ENCODE measurements around the gene CHST11.

The CHST11 gene

DNA sequence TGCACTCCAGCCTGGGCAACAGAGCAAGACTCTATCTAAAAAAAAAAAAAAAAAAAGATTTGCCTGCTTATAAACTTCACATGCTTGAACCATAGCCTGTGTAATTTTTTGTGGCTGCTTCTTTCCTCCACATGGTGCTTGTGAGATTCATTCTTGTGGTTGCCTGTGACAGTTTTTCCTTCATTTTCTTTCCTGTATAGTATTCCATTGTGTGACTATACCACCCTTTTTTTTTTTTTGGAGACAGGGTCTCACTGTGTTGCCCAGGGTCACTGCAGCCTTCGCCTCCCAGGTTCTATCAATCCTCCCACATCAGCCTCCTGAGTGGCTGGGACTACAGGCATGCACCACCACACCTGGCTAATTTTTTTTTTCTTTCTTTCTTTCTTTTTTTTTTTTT lies 22.6 kb upstream of the CHST11 start:
- DNase-seq = no peak

- DNase-seq = no peak
These were observed 21.6 kb upstream of the CHST11 start for GRCh38 chr12:104435175-104435574.

- no peak for DNase-seq
These were observed 21.0 kb upstream of the CHST11 start for GRCh38 chr12:104435765-104436164.

DNA sequence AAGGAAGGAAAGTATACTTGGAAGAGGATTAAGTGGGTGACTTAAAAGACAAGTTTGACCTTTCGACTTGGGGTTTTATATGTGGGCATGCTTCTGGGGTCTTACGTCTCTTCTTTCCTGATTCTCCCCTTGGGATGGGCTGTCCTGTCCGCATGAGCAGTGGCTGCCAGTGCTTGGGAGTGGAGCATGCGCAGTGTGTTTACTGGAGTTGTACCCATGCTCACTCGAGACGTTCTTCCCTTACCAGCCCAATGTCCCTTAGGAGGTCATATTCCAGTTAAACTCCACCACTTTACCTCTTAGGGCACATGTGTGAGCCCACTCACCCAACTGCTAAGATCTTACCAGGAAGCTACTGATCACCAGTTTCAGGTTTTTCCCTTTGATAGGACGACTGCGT lies 20.0 kb upstream of the CHST11 start:
- no peak for DNase-seq

DNA sequence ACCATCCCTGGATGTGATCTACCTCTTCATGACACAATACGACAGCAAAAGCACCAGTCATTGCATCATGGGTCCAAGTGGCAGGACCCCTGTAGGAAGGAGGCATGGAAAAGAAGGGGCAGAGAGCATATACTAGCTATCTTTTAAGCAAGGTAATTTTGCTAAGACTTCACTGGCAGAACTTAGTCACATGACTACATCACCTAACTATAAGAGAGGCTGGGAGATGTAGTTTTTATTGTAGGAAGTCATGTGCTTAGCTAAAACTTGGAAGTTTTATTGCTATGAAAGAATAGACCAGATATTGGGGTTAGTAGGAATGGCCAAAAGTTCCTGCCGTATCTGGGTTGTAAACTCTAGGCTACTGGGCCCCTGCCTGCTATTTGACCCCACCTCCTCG lies 18.6 kb upstream of the CHST11 start:
- DNase-seq = no peak

DNA sequence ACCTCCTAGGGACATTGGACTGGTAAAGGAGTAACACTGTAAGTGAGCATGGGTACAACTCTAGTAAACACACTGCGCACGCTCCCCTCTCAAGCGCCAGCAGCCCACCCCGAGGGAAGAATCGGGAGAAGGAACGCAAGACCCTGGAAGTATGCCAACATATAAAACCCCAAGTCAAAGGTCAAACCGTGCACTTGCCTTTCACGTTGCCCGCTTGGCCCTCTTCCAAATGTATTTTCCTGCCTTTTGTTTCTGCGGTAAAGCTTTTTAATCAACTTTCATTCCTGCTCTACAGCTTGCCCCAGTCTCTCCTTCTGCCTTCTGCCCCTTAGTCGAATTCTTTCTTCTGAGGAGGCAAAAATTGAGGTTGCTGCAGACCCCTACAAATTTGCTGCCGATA lies 17.6 kb upstream of the CHST11 start:
- no peak for DNase-seq

DNA sequence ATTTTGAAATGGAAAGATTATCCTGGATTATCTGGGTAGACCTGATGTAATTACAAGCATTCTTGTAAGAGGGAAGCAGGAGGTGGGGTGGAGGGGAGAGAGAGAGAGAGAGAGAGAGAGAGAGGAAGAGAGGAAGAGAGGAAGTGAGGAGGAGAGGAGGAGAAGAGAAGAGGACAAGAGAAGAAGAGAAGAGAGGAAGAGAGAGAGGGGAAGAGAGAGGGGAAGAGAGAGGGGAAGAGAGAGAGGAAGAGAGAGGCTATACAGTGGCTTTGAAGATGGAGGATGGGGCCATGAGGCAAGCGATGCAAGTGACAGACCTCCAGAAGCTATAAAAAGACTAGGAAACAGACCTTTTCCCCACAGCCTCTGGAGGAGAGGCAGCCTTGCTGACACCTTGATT lies 13.7 kb upstream of the CHST11 start:
- DNase-seq = no peak

GRCh38 chr12:104446646-104447421 lies 9.9 kb upstream of the CHST11 start:
- DNase-seq = peak; percentile 37 to 60

GRCh38 chr12:104448031-104448430 lies 8.7 kb upstream of the CHST11 start:
- DNase-seq = no peak

DNA sequence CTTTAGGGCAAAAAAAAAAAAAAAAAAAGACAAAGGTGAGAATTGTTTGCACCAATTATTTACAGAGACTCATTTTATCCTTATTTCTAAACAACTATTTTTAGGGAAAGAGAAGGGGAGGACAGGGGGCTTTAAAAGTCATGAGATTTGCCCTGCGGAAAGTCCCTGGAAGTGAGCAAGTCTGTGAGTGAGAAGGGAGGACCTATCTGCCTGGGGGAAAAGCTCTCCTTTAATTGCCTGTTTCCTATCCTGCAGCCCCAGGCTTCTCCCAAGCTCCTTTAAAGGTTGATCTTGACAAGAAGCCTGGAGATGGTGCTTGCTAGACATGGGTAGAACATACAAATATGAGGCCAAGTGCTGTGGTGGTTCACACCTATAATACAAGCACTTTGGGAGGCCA lies 8.3 kb upstream of the CHST11 start:
- no peak for DNase-seq

GRCh38 chr12:104450700-104451099 lies 6.0 kb upstream of the CHST11 start:
- no peak for DNase-seq

GRCh38 chr12:104452087-104452486 lies 4.7 kb upstream of the CHST11 start:
- DNase-seq = no peak

DNA sequence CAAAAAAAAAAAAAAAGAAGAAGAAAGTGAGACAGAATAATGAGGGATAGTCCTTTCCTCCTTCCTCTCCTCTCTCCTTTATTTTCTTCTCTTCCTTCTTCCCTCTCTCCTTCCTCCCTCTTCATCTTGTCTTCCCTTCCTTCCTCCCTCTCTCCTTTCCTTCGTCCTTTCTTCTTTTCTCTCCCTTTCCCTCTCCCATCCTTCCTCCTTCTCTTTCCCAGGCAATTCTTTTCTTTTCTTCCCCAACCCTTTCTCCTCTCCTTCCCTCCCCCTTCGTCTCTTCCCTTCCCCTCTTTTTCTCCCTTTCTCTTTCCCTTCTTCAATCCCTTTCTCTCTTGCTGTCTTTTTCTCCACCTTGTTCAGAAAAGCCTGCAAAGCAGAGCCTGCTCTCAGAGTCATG lies 3.6 kb upstream of the CHST11 start:
- DNase-seq = no peak

GRCh38 chr12:104454997-104455396 lies 1.8 kb upstream of the CHST11 start:
- DNase-seq = peak in 1 of 2 donors; percentile 41

DNA sequence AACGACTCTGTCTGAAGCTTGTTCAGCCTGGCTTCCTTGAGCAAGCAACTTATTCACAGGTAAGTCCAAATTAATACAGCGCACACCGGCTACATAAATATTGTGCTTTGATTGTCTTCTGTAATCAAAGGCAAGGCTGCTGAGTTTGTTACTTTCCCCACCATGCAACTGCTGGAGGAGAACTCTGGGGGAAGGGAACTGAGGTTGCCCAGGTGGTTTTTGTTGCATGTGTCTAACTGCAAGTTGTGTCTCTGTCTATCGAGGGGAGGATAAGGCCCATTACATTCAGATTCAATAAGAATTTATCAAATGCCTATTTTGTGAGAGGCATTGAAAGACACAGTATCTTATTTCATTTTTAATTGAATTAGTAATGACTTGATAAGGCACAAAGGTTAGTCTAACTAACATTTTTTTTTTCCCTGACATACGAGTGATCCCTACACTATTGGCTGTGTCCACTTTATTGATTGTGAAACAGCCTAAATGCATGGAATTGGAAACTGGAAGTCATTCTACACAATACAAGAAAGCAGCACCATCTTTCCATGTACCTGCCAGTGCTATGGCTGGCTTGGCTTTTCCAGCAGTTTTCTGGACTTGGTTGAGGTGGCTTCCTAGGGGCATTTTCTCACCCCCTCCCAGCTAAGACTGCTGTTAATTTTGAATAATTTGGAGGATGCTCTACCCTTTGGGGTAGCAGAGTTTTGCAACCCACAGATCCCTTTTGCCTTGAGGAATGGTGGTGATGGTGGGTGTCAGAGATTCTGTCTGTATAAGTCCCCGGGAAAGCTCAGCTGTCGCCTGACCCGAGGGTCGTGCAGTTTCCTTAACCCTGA lies 951 bp upstream of the CHST11 start:
- DNase-seq = no peak

GRCh38 chr12:104456950-104457745 lies 400 bp downstream of the CHST11 start:
- peak in 1 of 2 donors; percentile 35 for DNase-seq

DNA sequence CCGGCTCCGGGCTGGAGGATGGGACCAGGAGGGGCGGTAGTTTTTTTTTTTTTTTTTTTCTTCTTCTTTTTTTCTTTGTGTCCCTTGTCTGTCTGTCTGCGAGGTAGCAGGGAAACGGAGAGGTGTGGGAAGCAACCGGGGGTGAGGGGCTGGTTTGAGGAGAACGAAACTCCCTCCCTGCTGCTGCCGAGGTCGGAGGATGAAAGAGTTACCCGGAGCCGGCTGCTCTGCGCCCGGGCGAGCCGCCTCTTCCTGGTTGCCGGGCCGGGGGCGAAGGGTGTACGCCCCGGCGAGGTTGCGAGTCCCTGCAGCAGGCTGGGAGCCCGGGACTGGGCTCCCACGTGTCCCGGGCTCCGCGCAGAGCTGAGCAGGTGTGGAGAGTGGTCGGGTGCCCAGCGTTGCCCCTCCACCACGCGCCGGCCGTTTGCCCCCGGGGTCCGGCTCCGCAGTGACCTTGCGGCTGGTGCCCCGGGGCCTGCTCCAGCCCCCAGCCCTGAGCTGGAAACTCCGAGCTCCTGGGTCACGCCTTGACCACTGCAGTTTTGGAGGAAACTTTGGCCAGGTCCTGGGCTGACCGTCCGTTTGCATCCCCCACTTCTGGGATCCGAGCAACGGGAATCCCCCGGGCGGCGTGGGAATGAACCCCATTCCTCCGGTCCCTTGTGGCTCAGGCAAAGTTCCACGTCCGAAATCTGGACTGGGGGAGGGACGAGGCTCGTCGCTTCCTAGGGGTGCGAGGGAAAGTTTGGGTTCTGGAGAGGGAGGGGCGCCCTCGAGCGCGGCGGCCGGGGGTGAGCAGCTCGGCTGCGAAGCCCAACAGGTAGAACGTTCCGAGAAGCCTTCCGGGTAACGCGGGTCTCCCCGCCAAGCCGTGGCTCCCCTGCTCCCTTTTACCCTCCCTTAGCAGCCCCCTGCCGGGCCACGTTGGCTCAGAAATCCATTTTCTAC lies 1.3 kb downstream of the CHST11 start:
- DNase-seq = peak in 1 of 2 donors; percentile 50

DNA sequence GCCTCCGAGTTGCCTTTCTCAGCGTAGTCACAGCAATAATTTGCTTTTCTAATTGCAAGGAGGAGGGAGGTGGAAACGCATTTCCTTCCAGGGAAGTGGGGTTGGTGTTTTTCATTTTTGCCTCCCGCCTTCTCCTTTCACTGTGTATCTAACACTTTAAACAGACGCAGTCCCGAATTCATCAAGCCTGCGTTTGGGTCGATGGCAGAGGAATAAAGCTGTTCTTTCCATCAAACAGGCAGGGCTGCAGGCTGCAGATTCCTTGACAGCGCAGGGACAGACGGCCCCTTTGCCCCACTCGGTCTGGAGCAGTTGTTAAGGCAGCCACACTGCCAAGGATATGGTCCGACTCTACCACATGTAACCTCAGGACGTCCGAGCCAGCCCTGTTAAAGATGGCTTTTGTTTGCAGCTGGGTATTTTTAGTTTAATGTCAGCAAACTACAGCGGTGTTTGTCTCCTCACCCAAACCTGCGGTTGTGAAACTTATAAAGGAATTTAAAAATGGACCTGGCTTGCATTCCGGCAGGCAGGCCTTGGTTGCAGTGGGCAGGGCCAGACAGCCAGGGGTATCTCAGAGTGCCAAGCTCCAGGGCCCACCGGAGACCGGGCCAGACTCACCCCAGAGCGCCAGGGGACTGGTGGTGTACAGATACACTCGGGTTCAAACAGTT lies 2.1 kb downstream of the CHST11 start:
- DNase-seq = peak in 1 of 2 donors; percentile 30

- peak in 1 of 2 donors; percentile 3 for DNase-seq
These were observed 2.7 kb downstream of the CHST11 start for GRCh38 chr12:104459368-104459909.

DNA sequence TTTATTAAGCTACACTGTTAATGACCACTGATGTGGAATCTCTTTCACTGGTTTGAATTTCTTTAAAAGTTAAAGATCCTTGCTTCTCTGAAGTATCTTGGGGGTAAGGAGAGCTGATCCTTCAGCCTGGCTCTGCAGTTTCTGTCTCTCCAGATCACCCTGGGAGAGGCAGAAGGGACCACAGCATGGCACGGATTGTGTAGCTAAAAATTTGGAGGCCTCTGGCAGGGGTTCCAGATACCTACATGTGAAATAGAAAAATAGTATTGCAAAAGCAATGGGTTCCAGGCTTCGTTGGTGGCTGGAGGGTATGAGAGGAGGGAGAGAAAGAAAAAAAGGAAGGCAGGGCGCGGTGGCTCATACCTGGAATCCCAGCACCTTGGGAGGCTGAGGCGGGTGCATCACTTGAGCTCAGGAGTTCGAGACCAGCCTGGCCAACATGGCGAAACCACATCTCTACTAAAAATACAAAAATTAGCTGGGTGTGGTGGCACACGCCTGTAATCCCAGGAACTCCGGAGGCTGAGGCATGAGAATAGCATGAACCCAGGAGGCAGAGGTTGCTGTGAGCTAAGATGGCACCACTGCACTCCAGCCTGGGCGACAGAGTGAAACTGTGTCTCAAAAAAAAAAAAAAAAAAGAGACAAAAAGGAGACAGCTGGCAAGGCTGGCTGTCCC lies 3.4 kb downstream of the CHST11 start:
- DNase-seq = peak in 1 of 2 donors; percentile 3
